ENCODE data around the gene FJX1.

DNA sequence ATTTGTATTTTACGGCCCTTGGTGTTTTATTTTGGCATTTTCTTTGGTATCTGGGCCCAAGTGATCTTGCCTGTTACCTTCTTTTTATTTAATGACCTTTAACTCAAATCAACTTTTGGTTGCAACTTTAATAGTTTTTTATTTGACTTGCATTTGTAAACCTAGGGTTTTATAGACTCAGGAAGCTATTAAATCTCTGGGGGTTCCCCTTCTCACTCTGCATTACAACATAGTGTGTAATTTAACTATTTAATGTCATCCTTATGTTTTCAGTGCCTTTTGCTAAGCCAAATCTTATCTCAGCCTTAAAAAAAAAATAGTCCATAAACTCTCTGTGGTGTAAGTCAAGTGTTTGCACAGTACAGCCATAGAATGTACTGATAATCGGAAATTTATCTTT lies 3.4 kb downstream of the FJX1 start:
- TF ChIP-seq, protein P1, sequence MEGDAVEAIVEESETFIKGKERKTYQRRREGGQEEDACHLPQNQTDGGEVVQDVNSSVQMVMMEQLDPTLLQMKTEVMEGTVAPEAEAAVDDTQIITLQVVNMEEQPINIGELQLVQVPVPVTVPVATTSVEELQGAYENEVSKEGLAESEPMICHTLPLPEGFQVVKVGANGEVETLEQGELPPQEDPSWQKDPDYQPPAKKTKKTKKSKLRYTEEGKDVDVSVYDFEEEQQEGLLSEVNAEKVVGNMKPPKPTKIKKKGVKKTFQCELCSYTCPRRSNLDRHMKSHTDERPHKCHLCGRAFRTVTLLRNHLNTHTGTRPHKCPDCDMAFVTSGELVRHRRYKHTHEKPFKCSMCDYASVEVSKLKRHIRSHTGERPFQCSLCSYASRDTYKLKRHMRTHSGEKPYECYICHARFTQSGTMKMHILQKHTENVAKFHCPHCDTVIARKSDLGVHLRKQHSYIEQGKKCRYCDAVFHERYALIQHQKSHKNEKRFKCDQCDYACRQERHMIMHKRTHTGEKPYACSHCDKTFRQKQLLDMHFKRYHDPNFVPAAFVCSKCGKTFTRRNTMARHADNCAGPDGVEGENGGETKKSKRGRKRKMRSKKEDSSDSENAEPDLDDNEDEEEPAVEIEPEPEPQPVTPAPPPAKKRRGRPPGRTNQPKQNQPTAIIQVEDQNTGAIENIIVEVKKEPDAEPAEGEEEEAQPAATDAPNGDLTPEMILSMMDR (IDR thresholded peaks at IDR 0.05) = no peak
- TF ChIP-seq POLR2A (IDR thresholded peaks at IDR 0.05) (no peak), POLR2AphosphoS5 (IDR thresholded peaks at IDR 0.05; ENCODE audit: insufficient read depth in 1 of 2, low read depth in 1 of 2) (no peak)

Data from vagina (tissue), 2 donors.